ENCODE data around the gene GPR3. TPM values are rescaled to one million over a fixed set of nuclear protein-coding genes. Genes with fewer than 3 reads are reported as not detected.

The GPR3 gene
- total RNA-seq, 1 experiment from 2014 or later = 0.65 TPM

DNA sequence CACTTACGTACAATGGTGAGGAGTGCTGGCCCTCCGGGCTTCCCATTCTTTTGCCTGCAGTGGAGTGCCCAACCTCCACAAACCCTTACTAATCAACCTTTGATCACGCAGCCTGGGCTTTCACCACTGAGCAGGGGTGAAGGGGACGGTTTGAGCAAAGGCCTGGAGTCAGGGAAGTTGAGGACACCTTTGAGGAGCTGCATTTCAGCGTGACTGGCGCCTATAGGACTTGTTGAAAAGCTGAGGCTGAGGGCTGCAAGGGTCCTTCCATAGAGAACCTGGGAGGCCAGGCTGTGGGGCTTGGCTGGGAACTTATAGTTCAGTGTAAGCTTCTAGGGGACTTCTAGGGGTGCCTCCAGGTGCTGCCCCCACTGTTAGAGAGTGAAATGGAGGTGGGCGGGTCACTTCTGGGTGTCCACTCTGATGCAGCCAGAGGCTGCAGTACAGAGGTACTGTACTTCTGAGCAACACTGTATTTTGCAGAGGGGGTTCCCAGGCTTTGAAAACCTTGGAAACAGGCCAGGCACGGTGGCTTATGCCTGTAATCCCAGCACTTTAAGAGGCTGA is 40.8 kb upstream of the GPR3 start:
- DNase-seq (ENCODE audit: unreplicated experiment) = no peak
- CTCF ChIA-PET = interaction anchor here (0.7 to 1.2 kb wide), 2 partner anchors 15 to 51 kb away, joined by 4 read pairs; partner anchors contain the start of gene MAP3K6
- TF ChIP-seq, protein P1, sequence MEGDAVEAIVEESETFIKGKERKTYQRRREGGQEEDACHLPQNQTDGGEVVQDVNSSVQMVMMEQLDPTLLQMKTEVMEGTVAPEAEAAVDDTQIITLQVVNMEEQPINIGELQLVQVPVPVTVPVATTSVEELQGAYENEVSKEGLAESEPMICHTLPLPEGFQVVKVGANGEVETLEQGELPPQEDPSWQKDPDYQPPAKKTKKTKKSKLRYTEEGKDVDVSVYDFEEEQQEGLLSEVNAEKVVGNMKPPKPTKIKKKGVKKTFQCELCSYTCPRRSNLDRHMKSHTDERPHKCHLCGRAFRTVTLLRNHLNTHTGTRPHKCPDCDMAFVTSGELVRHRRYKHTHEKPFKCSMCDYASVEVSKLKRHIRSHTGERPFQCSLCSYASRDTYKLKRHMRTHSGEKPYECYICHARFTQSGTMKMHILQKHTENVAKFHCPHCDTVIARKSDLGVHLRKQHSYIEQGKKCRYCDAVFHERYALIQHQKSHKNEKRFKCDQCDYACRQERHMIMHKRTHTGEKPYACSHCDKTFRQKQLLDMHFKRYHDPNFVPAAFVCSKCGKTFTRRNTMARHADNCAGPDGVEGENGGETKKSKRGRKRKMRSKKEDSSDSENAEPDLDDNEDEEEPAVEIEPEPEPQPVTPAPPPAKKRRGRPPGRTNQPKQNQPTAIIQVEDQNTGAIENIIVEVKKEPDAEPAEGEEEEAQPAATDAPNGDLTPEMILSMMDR (IDR thresholded peaks at IDR 0.05; ENCODE audit: unreplicated experiment) = no peak
- intact Hi-C loops (cut with micrococcal nuclease) = no loop called here
- no peak overlapping the region for H3K27ac Mint-ChIP-seq (ENCODE audit: low read depth, unreplicated experiment)
- H3K4me1 Mint-ChIP-seq (ENCODE audit: insufficient read depth, unreplicated experiment) = peaks cover 13% of the 10 kb centered on the region
- H3K4me3 Mint-ChIP-seq (ENCODE audit: unreplicated experiment) = no peak overlapping the region
- H3K27me3 Mint-ChIP-seq (ENCODE audit: insufficient read depth, unreplicated experiment) = no peaks in the 10 kb centered on the region
- peaks cover 84% of the 10 kb centered on the region for H3K36me3 Mint-ChIP-seq (ENCODE audit: insufficient read depth, unreplicated experiment)
- no peaks in the 10 kb centered on the region for H3K9me3 Mint-ChIP-seq (ENCODE audit: unreplicated experiment)
- POLR2A ChIA-PET = interaction anchor here (1.0 to 5.9 kb wide), 4 partner anchors 8 to 15 kb away, joined by 3 to 33 read pairs (median 16); partner anchors contain the start of genes MAP3K6 and SYTL1
- no TSS peak for BruUV-seq (replicated peaks)

DNA sequence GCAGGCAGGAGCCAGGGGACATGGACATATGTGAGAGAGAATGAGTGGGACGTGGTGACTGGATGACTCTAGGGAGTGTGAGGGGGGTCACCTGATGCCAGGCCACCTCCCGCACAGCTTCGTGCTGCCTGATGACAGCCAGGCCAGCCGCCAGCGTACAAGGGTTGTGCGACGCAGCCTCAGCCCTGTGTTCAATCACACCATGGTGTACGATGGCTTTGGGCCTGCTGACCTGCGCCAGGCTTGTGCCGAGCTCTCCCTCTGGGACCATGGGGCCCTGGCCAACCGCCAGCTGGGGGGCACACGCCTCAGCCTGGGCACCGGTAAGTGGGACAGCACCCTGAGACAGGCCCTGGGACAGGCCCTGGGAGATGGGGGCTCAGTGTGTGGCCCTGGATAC is 39.3 kb upstream of the GPR3 start:
- intact Hi-C loops (cut with micrococcal nuclease) = no loop called here
- ChIA-PET CTCF (interaction anchor here (0.6 to 2.0 kb wide), 4 partner anchors 13 to 246 kb away, joined by 3 to 12 read pairs (median 4); partner anchors contain the start of gene MAP3K6), POLR2A (interaction anchor here (0.9 to 5.9 kb wide), 4 partner anchors 9 to 53 kb away, joined by 5 to 33 read pairs (median 16); partner anchors contain the start of genes MAP3K6 and SYTL1)
- Mint-ChIP-seq H3K27me3 (ENCODE audit: insufficient read depth, unreplicated experiment) (no peaks in the 10 kb centered on the region), H3K9me3 (ENCODE audit: unreplicated experiment) (no peaks in the 10 kb centered on the region), H3K36me3 (ENCODE audit: insufficient read depth, unreplicated experiment) (peaks cover 85% of the 10 kb centered on the region), H3K4me3 (ENCODE audit: unreplicated experiment) (no peak overlapping the region), H3K27ac (ENCODE audit: low read depth, unreplicated experiment) (peak overlapping the region; percentile 54), H3K4me1 (ENCODE audit: insufficient read depth, unreplicated experiment) (peaks cover under 1% of the 10 kb centered on the region)
- no TSS peak for BruUV-seq (replicated peaks)
- DNase-seq (ENCODE audit: unreplicated experiment) = no peak
- TF ChIP-seq, protein P1 (IDR thresholded peaks at IDR 0.05; ENCODE audit: unreplicated experiment) = no peak

DNA sequence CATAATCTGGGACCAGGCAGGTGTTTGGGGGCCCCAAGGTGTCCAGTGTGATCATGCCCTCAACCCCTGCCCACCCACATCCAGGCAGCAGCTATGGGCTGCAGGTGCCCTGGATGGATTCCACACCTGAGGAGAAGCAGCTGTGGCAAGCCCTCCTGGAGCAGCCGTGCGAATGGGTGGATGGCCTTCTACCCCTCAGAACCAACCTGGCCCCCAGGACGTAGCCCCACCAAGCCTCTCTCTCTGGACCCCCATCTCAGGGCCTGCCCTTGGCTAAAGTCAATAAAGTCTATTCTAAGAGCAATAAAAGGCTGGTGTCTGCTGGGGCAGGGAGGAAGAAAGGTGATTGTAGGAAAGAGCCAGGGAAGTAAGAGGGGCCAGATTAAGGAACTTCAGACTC is 38.8 kb upstream of the GPR3 start:
- TF ChIP-seq, protein P1 (IDR thresholded peaks at IDR 0.05; ENCODE audit: unreplicated experiment) = no peak
- DNase-seq (ENCODE audit: unreplicated experiment) = no peak
- peaks cover 81% of the 10 kb centered on the region for H3K36me3 Mint-ChIP-seq (ENCODE audit: insufficient read depth, unreplicated experiment)
- peak overlapping the region; percentile 54 for H3K27ac Mint-ChIP-seq (ENCODE audit: low read depth, unreplicated experiment)
- no peaks in the 10 kb centered on the region for H3K9me3 Mint-ChIP-seq (ENCODE audit: unreplicated experiment)
- POLR2A ChIA-PET = interaction anchor here (0.9 to 5.9 kb wide), 4 partner anchors 10 to 53 kb away, joined by 5 to 33 read pairs (median 16); partner anchors contain the start of genes MAP3K6 and SYTL1
- CTCF ChIA-PET = interaction anchor here (0.6 to 2.2 kb wide), 8 partner anchors 12 to 245 kb away, joined by 3 to 12 read pairs (median 4); partner anchors contain the start of genes MAP3K6 and SYTL1
- no TSS peak for BruUV-seq (replicated peaks)
- intact Hi-C loops (cut with micrococcal nuclease) = no loop called here
- H3K4me3 Mint-ChIP-seq (ENCODE audit: unreplicated experiment) = no peak overlapping the region
- no peaks in the 10 kb centered on the region for H3K27me3 Mint-ChIP-seq (ENCODE audit: insufficient read depth, unreplicated experiment)
- H3K4me1 Mint-ChIP-seq (ENCODE audit: insufficient read depth, unreplicated experiment) = no peaks in the 10 kb centered on the region

DNA sequence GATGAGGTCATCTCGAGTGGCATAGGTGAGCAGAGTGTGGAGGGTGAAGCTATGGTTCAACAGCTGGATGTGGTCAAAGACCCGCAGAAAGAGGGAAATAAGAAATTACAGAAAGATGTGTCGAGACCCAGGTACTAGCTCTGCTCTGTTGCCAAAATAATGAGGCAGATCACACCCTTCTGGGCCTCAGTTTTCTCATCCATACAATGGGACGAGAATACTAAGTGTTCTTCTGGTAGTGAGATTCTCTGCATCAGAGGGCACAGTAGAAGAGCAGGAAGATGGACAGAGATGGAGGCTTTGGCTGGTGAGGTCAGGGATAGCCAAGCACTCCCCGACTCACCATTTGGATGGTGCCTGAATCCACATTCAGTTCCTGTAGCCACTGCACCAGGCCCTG is 36.7 kb upstream of the GPR3 start:
- peaks cover 4% of the 10 kb centered on the region for H3K4me1 Mint-ChIP-seq (ENCODE audit: insufficient read depth, unreplicated experiment)
- peaks cover 81% of the 10 kb centered on the region for H3K36me3 Mint-ChIP-seq (ENCODE audit: insufficient read depth, unreplicated experiment)
- no peaks in the 10 kb centered on the region for H3K9me3 Mint-ChIP-seq (ENCODE audit: unreplicated experiment)
- TF ChIP-seq, protein P1 (IDR thresholded peaks at IDR 0.05; ENCODE audit: unreplicated experiment) = no peak
- BruUV-seq (replicated peaks) = no TSS peak
- ChIA-PET CTCF (interaction anchor here (2.2 to 4.1 kb wide), 4 partner anchors 10 to 55 kb away, joined by 9 to 45 read pairs (median 30); partner anchors contain the start of genes MAP3K6 and SYTL1), POLR2A (interaction anchor here (1.2 to 4.2 kb wide), 4 partner anchors 9 to 34 kb away, joined by 3 to 24 read pairs (median 10); partner anchors contain the start of genes MAP3K6 and SYTL1)
- no peak overlapping the region for H3K27ac Mint-ChIP-seq (ENCODE audit: low read depth, unreplicated experiment)
- no peak for DNase-seq (ENCODE audit: unreplicated experiment)
- H3K4me3 Mint-ChIP-seq (ENCODE audit: unreplicated experiment) = no peak overlapping the region
- H3K27me3 Mint-ChIP-seq (ENCODE audit: insufficient read depth, unreplicated experiment) = no peaks in the 10 kb centered on the region
- intact Hi-C loops (cut with micrococcal nuclease) = no loop called here
